Nephron progenitor cell (in vitro differentiated cells): ENCODE results near the gene SHMT2.

Source experiments
- DNase-seq: peaks from one replicate; pipeline ENCODE4 v3.0.0; 2021
- H3K27ac Mint-ChIP-seq: 2 replicates; pipeline ENCODE4 v1.8.0; 2021; ENCODE audit warnings: mild to moderate bottlenecking, moderate library complexity, mixed read lengths
- H3K27me3 Mint-ChIP-seq: 2 replicates; pipeline ENCODE4 v1.8.0; 2021; ENCODE audit warnings: mild to moderate bottlenecking, low read depth, mixed read lengths; ENCODE audit not compliant: poor library complexity
- H3K36me3 Mint-ChIP-seq: 2 replicates; pipeline ENCODE4 v1.8.0; 2021; ENCODE audit warnings: low read depth, mixed read lengths
- H3K4me1 Mint-ChIP-seq: 2 replicates; pipeline ENCODE4 v1.8.0; 2021; ENCODE audit warnings: mixed read lengths
- H3K4me3 Mint-ChIP-seq: 2 replicates; pipeline ENCODE4 v1.8.0; 2021; ENCODE audit warnings: mild to moderate bottlenecking, moderate library complexity, mixed read lengths
- H3K9me3 Mint-ChIP-seq: 2 replicates; pipeline ENCODE4 v1.8.0; 2021; ENCODE audit warnings: mild to moderate bottlenecking, moderate library complexity, mixed read lengths
- CTCF ChIP-seq: fragments of 200-600 bp; sonication (generic); IDR thresholded peaks from 2 replicates; pipeline ENCODE4 v1.5.0; 2021; ENCODE audit warnings: antibody characterized with exemption

Gene SHMT2

DNA sequence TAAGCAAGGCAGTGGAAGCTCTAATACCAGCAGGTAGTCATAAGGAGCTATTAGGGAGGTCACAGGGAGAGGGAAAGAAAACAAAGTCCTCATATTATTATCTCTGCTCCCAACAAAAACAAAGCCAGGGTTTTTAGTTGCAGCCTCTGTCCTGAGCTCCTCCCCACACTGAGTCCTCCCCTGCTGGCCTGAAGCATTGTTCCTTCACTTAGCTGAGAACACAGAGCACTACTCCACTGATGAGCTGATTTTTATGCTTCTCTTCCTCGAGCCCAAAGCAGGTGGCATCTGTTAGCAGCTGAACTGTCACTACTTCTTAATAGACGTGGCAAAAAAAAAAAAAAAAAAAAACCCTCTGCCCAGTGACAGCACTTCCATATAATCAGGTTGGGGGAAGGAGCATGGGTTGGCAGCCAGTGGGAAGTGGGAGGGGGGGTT lies 31.9 kb downstream of the SHMT2 start:
- no peak for DNase-seq
- H3K27me3 Mint-ChIP-seq = peaks cover 3% of the 10 kb centered on the region
- H3K4me1 Mint-ChIP-seq = peaks cover 34% of the 10 kb centered on the region
- peak overlapping the region; percentile 88 for H3K27ac Mint-ChIP-seq
- H3K36me3 Mint-ChIP-seq = peaks cover 34% of the 10 kb centered on the region
- no peak overlapping the region for H3K4me3 Mint-ChIP-seq
- TF ChIP-seq CTCF = no peak
- no peaks in the 10 kb centered on the region for H3K9me3 Mint-ChIP-seq

DNA sequence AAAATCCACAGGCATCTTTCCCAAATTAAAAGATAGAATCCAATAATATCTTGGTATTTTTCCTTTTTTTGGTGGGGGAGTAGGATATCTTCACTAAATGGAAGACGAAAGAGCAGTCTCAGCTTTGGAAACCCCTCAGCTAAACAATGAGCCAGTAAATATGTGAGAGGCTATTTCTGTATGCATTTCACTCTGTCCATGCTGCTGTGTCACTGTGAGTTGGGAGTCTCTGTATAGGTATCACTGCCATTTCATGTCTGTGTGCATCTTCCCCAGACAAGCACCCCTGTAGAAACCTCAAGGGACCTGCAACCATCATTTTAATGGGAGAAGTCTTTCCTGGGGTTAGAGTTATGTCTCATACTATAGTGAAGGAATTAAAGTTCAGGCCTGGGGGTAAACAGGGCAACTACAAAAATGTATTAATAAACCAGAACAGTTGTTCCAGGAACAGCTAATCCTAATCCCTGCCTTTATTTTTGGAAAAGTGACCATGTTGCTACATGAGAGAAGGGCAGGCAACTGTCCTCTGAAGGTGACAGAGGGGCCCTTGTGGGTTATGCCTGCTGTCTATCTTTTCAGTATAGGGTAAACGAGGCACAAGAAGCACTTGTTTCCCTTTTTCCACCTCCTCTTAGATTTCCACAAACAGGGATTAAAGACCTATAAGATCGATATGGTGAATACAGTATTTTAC lies 32.8 kb downstream of the SHMT2 start:
- TF ChIP-seq CTCF = no peak
- H3K27me3 Mint-ChIP-seq = peaks cover 3% of the 10 kb centered on the region
- peaks cover 37% of the 10 kb centered on the region for H3K36me3 Mint-ChIP-seq
- H3K4me3 Mint-ChIP-seq = no peak overlapping the region
- no peaks in the 10 kb centered on the region for H3K9me3 Mint-ChIP-seq
- peaks cover 30% of the 10 kb centered on the region for H3K4me1 Mint-ChIP-seq
- H3K27ac Mint-ChIP-seq = peak overlapping the region; percentile 24
- no peak for DNase-seq

DNA sequence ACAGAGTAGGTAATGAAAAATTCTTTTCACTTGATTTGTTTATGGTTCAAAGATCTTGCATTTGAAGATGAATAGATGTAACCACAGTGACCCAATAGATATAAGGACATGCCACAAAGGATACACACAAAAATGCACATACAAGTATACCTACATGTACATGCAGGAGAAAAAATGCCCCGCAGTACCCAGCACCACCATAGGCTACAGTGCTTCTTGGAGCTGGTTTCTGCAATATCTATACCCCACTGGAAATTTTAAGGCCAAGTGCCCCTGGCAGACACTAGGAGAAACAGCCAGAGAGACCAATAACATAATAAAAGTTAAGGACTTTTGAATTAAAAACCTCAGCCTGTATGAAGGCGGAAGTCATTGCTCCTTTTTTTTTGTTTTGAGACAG lies 33.6 kb downstream of the SHMT2 start:
- peak overlapping the region; percentile 22 for H3K27ac Mint-ChIP-seq
- peaks cover 43% of the 10 kb centered on the region for H3K36me3 Mint-ChIP-seq
- no peaks in the 10 kb centered on the region for H3K9me3 Mint-ChIP-seq
- DNase-seq = no peak
- H3K4me1 Mint-ChIP-seq = peaks cover 30% of the 10 kb centered on the region
- peaks cover 3% of the 10 kb centered on the region for H3K27me3 Mint-ChIP-seq
- H3K4me3 Mint-ChIP-seq = no peak overlapping the region
- no peak for TF ChIP-seq CTCF

DNA sequence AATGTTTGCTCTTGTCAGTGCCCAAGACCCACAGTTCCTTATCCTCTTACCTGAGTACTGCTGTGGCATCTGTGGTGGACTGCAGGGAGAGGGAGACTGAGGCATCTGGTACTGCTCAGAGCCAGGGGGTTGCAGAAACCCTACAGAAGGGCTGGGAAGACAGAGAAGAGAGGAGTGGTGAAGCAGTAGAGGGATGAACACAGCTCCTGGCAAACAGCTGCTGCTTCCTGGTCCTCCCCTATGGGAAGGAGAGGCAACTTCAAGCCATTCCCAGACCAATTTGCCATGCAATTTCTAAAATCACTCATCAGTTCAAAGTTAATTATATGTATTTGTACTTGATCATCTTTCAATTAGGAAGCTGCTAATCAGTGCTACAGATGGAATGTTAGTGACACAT lies 37.2 kb downstream of the SHMT2 start:
- DNase-seq = no peak
- H3K27ac Mint-ChIP-seq = no peak overlapping the region
- H3K4me3 Mint-ChIP-seq = no peak overlapping the region
- peaks cover 15% of the 10 kb centered on the region for H3K4me1 Mint-ChIP-seq
- peaks cover 57% of the 10 kb centered on the region for H3K36me3 Mint-ChIP-seq
- peaks cover 1% of the 10 kb centered on the region for H3K27me3 Mint-ChIP-seq
- no peak for TF ChIP-seq CTCF
- no peaks in the 10 kb centered on the region for H3K9me3 Mint-ChIP-seq

DNA sequence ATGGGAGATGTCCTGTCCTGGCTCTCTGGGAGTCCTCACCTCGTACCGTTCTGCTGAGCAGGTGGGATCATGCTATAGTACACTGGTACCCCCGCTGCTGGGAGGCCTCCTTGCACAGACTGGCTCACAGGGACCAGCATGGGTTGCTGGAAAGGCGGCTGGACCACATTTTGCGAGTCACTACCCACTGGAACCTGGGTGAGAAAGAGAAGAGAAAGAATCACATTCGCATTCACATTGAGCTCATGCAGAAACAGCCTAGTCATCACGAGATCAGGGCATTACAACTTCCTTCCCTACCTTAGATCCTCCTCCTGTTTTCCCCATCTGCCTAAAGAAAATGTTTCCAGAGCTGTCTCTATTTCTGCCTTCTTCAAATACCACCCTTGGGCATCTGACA lies 38.8 kb downstream of the SHMT2 start:
- peaks cover 17% of the 10 kb centered on the region for H3K4me1 Mint-ChIP-seq
- no peak for TF ChIP-seq CTCF
- H3K4me3 Mint-ChIP-seq = no peak overlapping the region
- DNase-seq = no peak
- peaks cover 5% of the 10 kb centered on the region for H3K27me3 Mint-ChIP-seq
- H3K9me3 Mint-ChIP-seq = no peaks in the 10 kb centered on the region
- peaks cover 62% of the 10 kb centered on the region for H3K36me3 Mint-ChIP-seq
- peak overlapping the region; percentile 78 for H3K27ac Mint-ChIP-seq

- peak overlapping the region; percentile 49 for H3K27ac Mint-ChIP-seq
- peaks cover 15% of the 10 kb centered on the region for H3K4me1 Mint-ChIP-seq
- no peak overlapping the region for H3K4me3 Mint-ChIP-seq
- DNase-seq = no peak
- TF ChIP-seq CTCF = no peak
- H3K36me3 Mint-ChIP-seq = peaks cover 73% of the 10 kb centered on the region
- peaks cover 5% of the 10 kb centered on the region for H3K27me3 Mint-ChIP-seq
- no peaks in the 10 kb centered on the region for H3K9me3 Mint-ChIP-seq
Measured at GRCh38 chr12:57270966-57271470, 41.5 kb downstream of the SHMT2 start.
